Mesothelial cell of epicardium (in vitro differentiated cells): Measurements from ENCODE around the gene SHC2. TPM values are rescaled to one million over a fixed set of nuclear protein-coding genes. Genes with fewer than 3 reads are reported as not detected.
A peak's percentile ranks its signal among the peaks of the same experiment; 100 is the strongest.

Source experiments
- DNase-seq, 2 experiments: peaks; one replicate each; pipeline ENCODE4 v3.0.0; 2021; ENCODE audit warnings: low spot score in 2 of 2; ENCODE audit not compliant: unreplicated experiment in 2 of 2
- H3K27ac Mint-ChIP-seq: 2 replicates; pipeline ENCODE4 v1.8.0; 2021; ENCODE audit warnings: mixed read lengths
- H3K27me3 Mint-ChIP-seq: 2 replicates; pipeline ENCODE4 v1.8.0; 2021; ENCODE audit warnings: low read depth, mixed read lengths
- H3K36me3 Mint-ChIP-seq: 2 replicates; pipeline ENCODE4 v1.8.0; 2021; ENCODE audit warnings: mixed read lengths
- H3K4me1 Mint-ChIP-seq: 2 replicates; pipeline ENCODE4 v1.8.0; 2021; ENCODE audit warnings: mixed read lengths
- H3K4me3 Mint-ChIP-seq: 2 replicates; pipeline ENCODE4 v1.8.0; 2021; ENCODE audit warnings: mild to moderate bottlenecking, moderate library complexity, mixed read lengths
- H3K9me3 Mint-ChIP-seq: 2 replicates; pipeline ENCODE4 v1.8.0; 2021; ENCODE audit warnings: mixed read lengths
- CTCF ChIP-seq: fragments of 200-600 bp; sonication (generic); IDR thresholded peaks from one replicate; pipeline ENCODE4 v1.5.0; 2021; ENCODE audit warnings: antibody characterized with exemption; ENCODE audit not compliant: unreplicated experiment
- total RNA-seq: library from RNA; stranded (reverse); gene quantifications from 3 replicates; pipeline ENCODE4 v1.2.1, GENCODE V29; 2021

SHC2 gene
- 85.1 to 91.0 TPM (median 86.4 TPM) in 3 replicates for total RNA-seq

GRCh38 chr19:460877-461720, at the start of gene SHC2:
Gene SHC2 (minus strand): TSS chr19:461033. CDS start chr19:460996, 37 bp downstream.
- H3K27ac Mint-ChIP-seq: peak within 1 kb of the TSS; percentile 93
- DNase-seq: peak in 1 of 2 experiments; percentile 67
- peaks cover 4% of the 10 kb centered on the region for H3K9me3 Mint-ChIP-seq
- H3K4me3 Mint-ChIP-seq: peak within 1 kb of the TSS; percentile 87
- H3K27me3 Mint-ChIP-seq: no peaks in the 10 kb centered on the region
- peaks cover 9% of the 10 kb centered on the region for H3K36me3 Mint-ChIP-seq
- no peak for TF ChIP-seq CTCF
- peaks cover 6% of the 10 kb centered on the region for H3K4me1 Mint-ChIP-seq

GRCh38 chr19:508204-509150, 47.6 kb upstream of the SHC2 start:
- H3K4me3 Mint-ChIP-seq: peak overlapping the region; percentile 94
- H3K27ac Mint-ChIP-seq: peak overlapping the region; percentile 82
- H3K9me3 Mint-ChIP-seq: no peaks in the 10 kb centered on the region
- H3K36me3 Mint-ChIP-seq: peaks cover 2% of the 10 kb centered on the region
- DNase-seq: no peak
- H3K27me3 Mint-ChIP-seq: no peaks in the 10 kb centered on the region
- peaks cover 28% of the 10 kb centered on the region for H3K4me1 Mint-ChIP-seq
- TF ChIP-seq CTCF: no peak

- Mint-ChIP-seq H3K4me3 (peak within 1 kb of the TSS; percentile 94), H3K27ac (peak within 1 kb of the TSS; percentile 100), H3K27me3 (peaks cover under 1% of the 10 kb centered on the region), H3K36me3 (peaks cover 2% of the 10 kb centered on the region), H3K4me1 (peaks cover 28% of the 10 kb centered on the region), H3K9me3 (no peaks in the 10 kb centered on the region)
- no peak for TF ChIP-seq CTCF
- DNase-seq: peak; percentile 82
These were observed 46.7 kb upstream of the SHC2 start, which contains the start of gene TPGS1 for GRCh38 chr19:507286-508203. Gene TPGS1 (plus strand): TSS chr19:507497. CDS start chr19:507507, 10 bp downstream.

- Mint-ChIP-seq H3K4me3 (peak overlapping the region; percentile 94), H3K27me3 (peaks cover 4% of the 10 kb centered on the region), H3K9me3 (no peaks in the 10 kb centered on the region), H3K27ac (peak overlapping the region; percentile 100), H3K36me3 (peaks cover 2% of the 10 kb centered on the region), H3K4me1 (peaks cover 27% of the 10 kb centered on the region)
- peak; percentile 90 for TF ChIP-seq CTCF
- DNase-seq: peak; percentile 94 to 95
These were observed 45.8 kb upstream of the SHC2 start for GRCh38 chr19:506404-507285.
